ENCODE measurements around the gene TAS1R3.

The TAS1R3 gene

GRCh38 chr1:1322418-1322817 is 8.7 kb upstream of the TAS1R3 start:
- no peak for ATAC-seq

GRCh38 chr1:1322952-1323351 is 8.1 kb upstream of the TAS1R3 start:
- TF ChIP-seq ARNTL (CRISPR knock-in tag; IDR thresholded peaks at IDR 0.05; ENCODE audit: borderline replicate concordance, low read depth) = no peak
- TF ChIP-seq TCF4 (CRISPR knock-in tag; IDR thresholded peaks at IDR 0.05; ENCODE audit: borderline replicate concordance) = no peak
- no peak for TF ChIP-seq TSHZ2 (CRISPR knock-in tag; IDR thresholded peaks at IDR 0.05)
- TF ChIP-seq ISL1 (CRISPR knock-in tag; IDR thresholded peaks at IDR 0.05) = no peak
- no peak for TF ChIP-seq PPARA (CRISPR knock-in tag; IDR thresholded peaks at IDR 0.05; ENCODE audit: borderline replicate concordance)
- no peak for ATAC-seq

More at GRCh38 chr1:1322418-1322817, 8.7 kb upstream of the TAS1R3 start:
- no peak for TF ChIP-seq ZFP3 (CRISPR knock-in tag; IDR thresholded peaks at IDR 0.05)
- no peak for TF ChIP-seq TCF4 (CRISPR knock-in tag; IDR thresholded peaks at IDR 0.05; ENCODE audit: borderline replicate concordance)

- TF ChIP-seq GLIS3 (CRISPR knock-in tag; IDR thresholded peaks at IDR 0.05) (no peak), ZFP3 (CRISPR knock-in tag; IDR thresholded peaks at IDR 0.05) (no peak), ZNF70 (CRISPR knock-in tag; IDR thresholded peaks at IDR 0.05) (no peak), ZNF565 (CRISPR knock-in tag; conservative IDR thresholded peaks at IDR 0.05; ENCODE audit: low read depth) (no peak), CREB5 (CRISPR knock-in tag; IDR thresholded peaks at IDR 0.05; ENCODE audit: low read depth) (no peak), OSR1 (CRISPR knock-in tag; IDR thresholded peaks at IDR 0.05) (no peak), TCF4 (CRISPR knock-in tag; IDR thresholded peaks at IDR 0.05; ENCODE audit: borderline replicate concordance) (no peak), CSDC2 (CRISPR knock-in tag; IDR thresholded peaks at IDR 0.05) (no peak), PATZ1 (CRISPR knock-in tag; IDR thresholded peaks at IDR 0.05; ENCODE audit: borderline replicate concordance) (no peak), ZNF8 (CRISPR knock-in tag; IDR thresholded peaks at IDR 0.05) (no peak), ISL1 (CRISPR knock-in tag; IDR thresholded peaks at IDR 0.05) (no peak), TOX (CRISPR knock-in tag; IDR thresholded peaks at IDR 0.05; ENCODE audit: borderline replicate concordance) (no peak), RARB (CRISPR knock-in tag; IDR thresholded peaks at IDR 0.05) (no peak)
- ATAC-seq = peak; percentile 19
These were observed 7.0 kb upstream of the TAS1R3 start for GRCh38 chr1:1324084-1324523.

- ATAC-seq = peak; percentile 78
- no peak for TF ChIP-seq CREB5 (CRISPR knock-in tag; IDR thresholded peaks at IDR 0.05; ENCODE audit: low read depth)
- no peak for TF ChIP-seq ESRRG (CRISPR knock-in tag; IDR thresholded peaks at IDR 0.05)
- TF ChIP-seq TCF4 (CRISPR knock-in tag; IDR thresholded peaks at IDR 0.05; ENCODE audit: borderline replicate concordance) = no peak
- no peak for TF ChIP-seq ZNF8 (CRISPR knock-in tag; IDR thresholded peaks at IDR 0.05)
- no peak for TF ChIP-seq ZFP3 (CRISPR knock-in tag; IDR thresholded peaks at IDR 0.05)
- no peak for TF ChIP-seq ZC3H10 (CRISPR knock-in tag; IDR thresholded peaks at IDR 0.05)
These were observed 6.4 kb upstream of the TAS1R3 start, which contains the start of the genes CPTP and INTS11 for GRCh38 chr1:1324524-1325287. TSS of gene CPTP (plus strand) at chr1:1324802. CDS start at chr1:1326911, 2,109 bp downstream. TSS of gene INTS11 (minus strand) at chr1:1324660. CDS start at chr1:1324608, 52 bp downstream.
